Measurements from ENCODE around the gene COL2A1. TPM values are rescaled to one million over a fixed set of nuclear protein-coding genes. Genes with fewer than 3 reads are reported as not detected.

COL2A1 gene
- total RNA-seq, 1 experiment from 2014 or later: 3.1 TPM

- in situ Hi-C loops (cut with HindIII; ENCODE audit: low sequenced_read_pairs): no loop called here
- DNase-seq (ENCODE audit: low spot score): no peak
These were observed 4.5 kb downstream of the COL2A1 start for GRCh38 chr12:47999816-48000215.

- DNase-seq (ENCODE audit: low spot score): no peak
- in situ Hi-C loops (cut with HindIII; ENCODE audit: low sequenced_read_pairs): no loop called here
These were observed 7.0 kb downstream of the COL2A1 start for GRCh38 chr12:47997321-47997720.

GRCh38 chr12:47995981-47996401, 8.3 kb downstream of the COL2A1 start:
- in situ Hi-C loops (cut with HindIII; ENCODE audit: low sequenced_read_pairs): no loop called here
- DNase-seq (ENCODE audit: low spot score): peak; percentile 61

- DNase-seq (ENCODE audit: low spot score): no peak
- in situ Hi-C loops (cut with HindIII; ENCODE audit: low sequenced_read_pairs): no loop called here
These were observed 10.8 kb downstream of the COL2A1 start for GRCh38 chr12:47993491-47993890.

- DNase-seq (ENCODE audit: low spot score): no peak
- in situ Hi-C loops (cut with HindIII; ENCODE audit: low sequenced_read_pairs): no loop called here
These were observed 11.5 kb downstream of the COL2A1 start for GRCh38 chr12:47992776-47993175.

GRCh38 chr12:47991106-47992061, 12.9 kb downstream of the COL2A1 start:
- DNase-seq (ENCODE audit: low spot score): no peak
- in situ Hi-C loops (cut with HindIII; ENCODE audit: low sequenced_read_pairs): no loop called here

- DNase-seq (ENCODE audit: low spot score): no peak
- in situ Hi-C loops (cut with HindIII; ENCODE audit: low sequenced_read_pairs): no loop called here
These were observed 13.7 kb downstream of the COL2A1 start for GRCh38 chr12:47990351-47991105.

GRCh38 chr12:47989666-47990065, 14.6 kb downstream of the COL2A1 start:
- no peak for DNase-seq (ENCODE audit: low spot score)
- in situ Hi-C loops (cut with HindIII; ENCODE audit: low sequenced_read_pairs): no loop called here

GRCh38 chr12:47989023-47989417, 15.3 kb downstream of the COL2A1 start:
- no peak for DNase-seq (ENCODE audit: low spot score)
- in situ Hi-C loops (cut with HindIII; ENCODE audit: low sequenced_read_pairs): no loop called here

- DNase-seq (ENCODE audit: low spot score): peak; percentile 40
- in situ Hi-C loops (cut with HindIII; ENCODE audit: low sequenced_read_pairs): no loop called here
These were observed 15.9 kb downstream of the COL2A1 start for GRCh38 chr12:47988073-47989022.

- in situ Hi-C loops (cut with HindIII; ENCODE audit: low sequenced_read_pairs): no loop called here
These were observed 16.7 kb downstream of the COL2A1 start for GRCh38 chr12:47987411-47988072.

GRCh38 chr12:47986832-47987231, 17.4 kb downstream of the COL2A1 start:
- in situ Hi-C loops (cut with HindIII; ENCODE audit: low sequenced_read_pairs): no loop called here

More at GRCh38 chr12:47987411-47988072, 16.7 kb downstream of the COL2A1 start:
- no peak for DNase-seq (ENCODE audit: low spot score)

GRCh38 chr12:47986291-47986660, 18.0 kb downstream of the COL2A1 start:
- DNase-seq (ENCODE audit: low spot score): no peak
- in situ Hi-C loops (cut with HindIII; ENCODE audit: low sequenced_read_pairs): no loop called here

More at GRCh38 chr12:47986832-47987231, 17.4 kb downstream of the COL2A1 start:
- no peak for DNase-seq (ENCODE audit: low spot score)

GRCh38 chr12:47985596-47986290, 18.5 kb downstream of the COL2A1 start:
- in situ Hi-C loops (cut with HindIII; ENCODE audit: low sequenced_read_pairs): no loop called here
- no peak for DNase-seq (ENCODE audit: low spot score)

- DNase-seq (ENCODE audit: low spot score): no peak
- in situ Hi-C loops (cut with HindIII; ENCODE audit: low sequenced_read_pairs): no loop called here
These were observed 19.9 kb downstream of the COL2A1 start for GRCh38 chr12:47984331-47984801.

- in situ Hi-C loops (cut with HindIII; ENCODE audit: low sequenced_read_pairs): no loop called here
These were observed 20.6 kb downstream of the COL2A1 start for GRCh38 chr12:47983541-47984115.

GRCh38 chr12:47982770-47983169, 21.5 kb downstream of the COL2A1 start:
- in situ Hi-C loops (cut with HindIII; ENCODE audit: low sequenced_read_pairs): no loop called here
- DNase-seq (ENCODE audit: low spot score): no peak

More at GRCh38 chr12:47983541-47984115, 20.6 kb downstream of the COL2A1 start:
- no peak for DNase-seq (ENCODE audit: low spot score)
